HG03521 (cell line): ENCODE results near the gene CST4.
"Not testable (repeated sequence)": the region's sequence is repeated elsewhere in the genome, so short reads cannot be mapped to it uniquely, and the experiment has no call there.

ENCODE experiments used
- ATAC-seq: cut with Tn5 transposase; IDR thresholded peaks from one replicate; pipeline ENCODE4 v1.9.1; 2021; ENCODE audit warnings: mild to moderate bottlenecking, moderate library complexity; ENCODE audit not compliant: unreplicated experiment

CST4 gene

DNA sequence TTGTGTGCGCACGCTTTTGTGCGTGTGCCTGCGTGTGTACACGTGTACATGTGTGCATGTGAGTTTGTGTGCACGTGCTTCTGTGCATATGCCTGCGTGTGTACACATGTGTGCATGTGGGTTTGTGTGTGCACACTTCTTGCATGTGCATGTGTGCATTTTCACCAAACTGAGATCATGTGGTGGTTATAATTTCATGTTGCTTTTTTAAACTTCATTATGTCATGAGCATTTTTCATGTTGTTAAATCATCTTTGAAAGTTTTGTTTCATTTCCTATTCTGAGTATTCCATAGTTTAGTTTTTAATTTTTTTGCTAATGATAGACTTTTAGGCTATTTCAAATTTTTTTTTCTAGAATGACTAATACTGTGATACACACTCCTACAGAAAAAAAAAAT lies 44.7 kb downstream of the CST4 start:
- ATAC-seq: no peak

DNA sequence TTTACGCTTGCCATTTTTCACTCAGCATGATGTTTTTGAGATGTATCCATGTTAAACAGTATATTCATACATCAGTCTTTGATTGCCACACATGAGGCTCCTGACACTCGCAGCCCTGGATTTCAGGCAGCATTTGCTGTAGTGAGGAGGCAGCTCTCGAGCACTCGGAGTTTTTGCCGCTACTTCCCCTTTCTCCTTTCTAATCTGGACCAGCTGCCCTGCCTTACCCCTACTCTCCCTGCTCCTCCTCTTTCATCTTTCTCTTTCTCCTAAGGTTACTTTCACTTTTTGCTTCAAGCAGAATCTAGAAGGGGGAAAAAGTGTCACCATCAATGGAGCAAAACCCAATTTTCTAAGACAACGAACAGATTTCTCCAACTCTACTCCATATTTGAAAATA lies 45.2 kb downstream of the CST4 start:
- ATAC-seq: no peak

DNA sequence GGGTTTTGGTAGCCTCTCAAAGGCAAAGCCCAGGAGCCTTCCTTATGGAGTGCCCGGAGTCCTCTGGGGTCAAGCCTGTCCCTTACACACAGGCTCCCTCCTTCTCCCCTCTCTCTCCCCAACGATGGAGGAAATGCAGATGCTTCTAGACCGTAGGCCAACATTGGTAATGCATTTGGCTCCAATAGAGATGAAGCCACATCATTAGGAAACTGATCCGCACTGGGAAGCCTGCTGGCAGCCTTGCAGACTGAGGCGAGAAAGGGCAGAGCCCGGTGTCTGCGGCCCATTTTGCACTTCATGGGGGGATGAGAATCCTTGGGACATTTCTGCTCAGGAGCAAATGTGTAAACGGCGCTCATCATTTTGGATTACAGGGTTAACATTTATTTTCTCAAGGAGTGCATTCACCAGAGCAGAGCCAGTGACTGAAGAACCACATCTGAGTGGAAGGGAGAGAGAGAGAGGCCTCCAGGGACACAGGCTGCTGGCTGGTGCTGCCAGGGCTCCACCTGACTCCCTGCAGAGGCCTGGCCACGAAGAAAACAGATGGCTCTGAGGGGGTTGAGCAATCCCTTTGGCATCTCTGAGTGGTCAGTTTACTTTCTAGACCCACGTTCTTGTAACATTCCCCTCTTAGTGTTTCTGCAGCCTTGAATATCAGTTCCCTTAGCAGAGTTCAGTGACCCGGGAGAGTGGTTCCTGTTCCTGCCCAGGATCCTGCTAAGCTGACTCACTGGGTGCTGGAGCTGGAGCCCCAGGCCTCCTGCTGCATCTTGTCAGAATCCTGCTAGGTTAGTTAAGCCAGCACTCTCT lies 46.7 kb downstream of the CST4 start:
- ATAC-seq: no peak

DNA sequence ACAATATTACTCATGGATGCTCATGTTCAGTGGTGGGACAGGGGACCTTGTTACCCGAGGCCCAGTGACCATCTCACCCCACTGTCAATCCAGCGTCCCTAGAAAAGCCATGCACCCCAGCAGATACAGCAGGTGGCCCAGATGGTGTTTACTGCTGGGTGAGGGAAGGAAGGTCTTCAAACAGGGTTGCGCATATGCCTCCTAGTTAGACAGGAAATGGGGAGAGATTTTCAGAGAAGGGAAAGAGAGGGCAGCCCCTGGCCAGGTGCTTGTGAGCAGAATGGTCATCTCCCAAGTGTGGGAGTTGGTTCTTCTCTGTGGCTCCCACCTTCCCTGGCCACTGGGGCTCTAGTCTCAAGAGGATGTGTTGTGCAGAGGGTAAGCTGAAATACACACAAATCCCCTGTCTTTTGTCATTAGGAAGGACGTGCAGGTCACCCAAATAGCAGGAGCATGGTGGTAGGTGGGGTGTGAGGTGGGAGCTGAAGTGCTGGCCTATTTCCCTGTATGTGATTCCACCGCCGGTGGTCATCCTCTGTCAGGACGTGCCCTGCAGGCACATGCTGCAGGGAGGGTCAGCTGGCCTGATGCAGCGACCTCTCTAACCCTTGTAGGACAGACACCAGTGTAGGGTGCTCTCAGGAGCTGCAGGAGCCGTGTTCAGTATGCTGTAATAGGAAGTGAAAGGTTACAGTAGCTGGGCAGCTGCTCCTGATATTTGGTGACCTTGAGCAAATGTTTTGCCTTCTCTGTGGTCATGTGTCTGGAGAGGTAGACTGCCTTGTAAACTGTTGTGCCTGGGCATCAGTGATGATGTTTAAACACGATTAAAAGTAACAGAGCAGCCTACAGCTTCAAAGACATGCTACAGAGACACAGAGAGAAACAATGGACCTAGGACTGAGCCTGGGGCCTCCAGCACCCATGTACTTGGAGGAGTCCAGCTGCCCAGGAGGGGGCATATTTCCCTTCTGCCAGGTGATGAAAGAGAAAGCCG lies 47.9 kb downstream of the CST4 start:
- ATAC-seq: no peak

DNA sequence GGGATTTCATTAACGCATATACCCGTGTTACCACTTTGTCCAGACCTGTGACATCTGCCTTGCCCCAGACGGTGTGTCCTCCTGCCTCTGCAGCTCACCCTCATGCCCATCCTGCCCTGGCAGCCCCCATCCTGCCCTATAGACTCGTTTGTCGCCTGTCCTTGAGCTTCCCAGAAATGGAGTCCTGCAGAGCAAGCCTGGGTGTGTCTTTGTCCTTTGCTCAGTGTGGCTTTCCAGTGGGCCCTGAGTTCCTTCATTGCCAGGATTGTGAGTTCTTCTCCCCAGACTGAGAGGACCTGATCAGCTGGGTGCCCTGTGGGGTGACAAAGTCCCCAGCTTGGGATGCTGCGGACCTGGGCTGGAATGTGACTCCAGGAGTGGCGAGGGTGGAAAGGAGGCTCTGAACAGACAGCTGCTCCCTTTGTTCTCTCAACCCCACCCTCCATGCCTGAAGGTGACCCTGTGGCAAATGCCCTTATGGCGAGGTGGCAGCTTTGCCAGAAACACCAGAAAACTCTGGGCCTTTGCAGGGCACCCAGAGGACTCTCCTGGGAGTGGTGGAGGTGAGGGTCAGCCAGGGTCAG lies 48.7 kb downstream of the CST4 start:
- ATAC-seq: no peak

DNA sequence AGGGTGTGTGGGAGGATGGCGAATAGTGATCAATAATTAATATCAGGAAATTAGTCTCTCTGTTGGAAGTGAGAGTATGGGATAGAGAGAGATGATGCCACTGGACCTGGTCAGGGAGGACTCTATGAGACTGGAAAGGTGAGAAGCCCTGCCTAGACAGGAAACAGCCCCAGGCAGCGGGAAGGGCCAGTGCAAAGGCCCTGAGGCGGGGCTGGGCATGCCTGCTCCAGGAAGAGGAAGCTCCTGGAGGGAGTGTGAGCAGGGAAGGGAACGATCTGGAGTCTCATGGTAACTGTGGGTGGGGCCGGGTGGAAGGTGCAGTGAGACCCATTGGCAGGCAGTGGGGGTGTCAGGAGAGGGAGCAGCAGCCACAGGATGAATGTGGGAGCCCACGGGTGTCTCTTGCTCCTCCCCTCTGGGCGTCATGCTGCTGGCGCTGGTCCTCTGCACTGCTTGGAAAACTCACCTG lies 49.3 kb downstream of the CST4 start:
- ATAC-seq: no peak

DNA sequence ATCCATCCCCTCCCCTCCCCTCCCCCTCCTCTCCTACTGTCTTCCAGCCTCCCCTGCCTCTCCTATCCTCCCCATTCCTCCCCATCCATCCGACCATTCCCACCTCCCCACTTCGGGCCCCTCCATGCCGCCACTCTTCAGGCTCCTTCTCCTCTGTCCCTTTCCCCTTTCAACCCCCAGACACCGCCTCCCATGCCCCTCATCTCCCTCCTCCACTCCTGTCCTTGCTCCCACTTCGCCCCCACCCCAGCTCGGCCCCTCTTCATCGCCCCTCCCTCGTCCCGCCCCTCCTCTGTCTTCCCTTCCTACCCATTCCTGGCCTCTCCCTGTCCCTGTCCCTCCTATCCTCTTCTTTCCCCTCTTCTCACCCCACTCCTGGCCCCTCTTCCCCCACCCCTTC lies 50.5 kb downstream of the CST4 start:
- no peak for ATAC-seq

DNA sequence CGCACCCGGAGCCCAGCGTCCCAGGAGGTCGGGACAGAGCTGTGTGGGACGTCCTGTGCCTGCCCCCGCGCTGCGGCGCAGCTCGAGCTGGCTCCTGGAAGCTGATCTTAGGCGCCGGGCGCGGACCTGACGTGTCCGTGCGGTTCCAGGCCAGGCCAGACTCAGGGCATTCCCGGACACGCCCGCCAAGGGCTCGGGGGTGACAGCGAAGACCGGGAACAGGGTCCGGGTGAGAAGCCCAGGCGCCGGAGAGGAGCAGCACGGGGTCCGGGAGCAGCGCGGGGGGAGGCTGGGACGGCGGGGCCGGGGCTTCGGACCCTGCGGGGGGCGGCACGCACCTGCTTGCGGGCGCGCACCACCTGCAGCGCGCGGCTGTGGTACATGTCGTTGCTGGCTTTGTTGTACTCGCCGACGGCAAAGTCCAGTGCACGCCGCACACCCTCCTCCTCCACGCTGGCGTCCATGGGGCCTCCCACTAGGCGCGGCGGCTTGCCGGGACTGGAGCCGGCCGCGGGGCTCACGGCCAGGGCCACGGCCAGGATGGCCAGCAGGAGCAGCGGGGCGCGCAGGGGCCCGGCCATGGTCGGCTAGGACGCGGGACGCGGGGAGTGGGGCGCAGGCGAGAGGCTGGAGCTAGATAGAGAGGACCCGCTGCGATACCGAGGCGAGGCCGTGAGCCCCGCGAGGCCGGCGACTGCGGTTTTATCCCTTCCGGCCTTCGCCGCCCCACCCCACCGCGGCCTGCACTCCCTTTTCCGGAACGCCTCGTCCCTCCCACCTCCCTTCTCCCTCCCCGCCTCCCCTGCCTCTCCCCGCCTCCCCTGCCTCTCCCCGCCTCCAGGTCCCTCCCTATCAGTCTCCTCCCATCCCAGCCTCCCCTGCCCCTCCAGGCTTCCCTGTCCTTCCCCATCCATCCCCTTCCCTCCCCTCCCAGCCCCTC lies 51.3 kb downstream of the CST4 start, which contains the start of gene CST3:
Gene CST3 (minus strand): TSS at position 674 of the 940 bp plus-strand sequence. CDS start 93 bp downstream, at position 581.
- peak; percentile 53 for ATAC-seq

DNA sequence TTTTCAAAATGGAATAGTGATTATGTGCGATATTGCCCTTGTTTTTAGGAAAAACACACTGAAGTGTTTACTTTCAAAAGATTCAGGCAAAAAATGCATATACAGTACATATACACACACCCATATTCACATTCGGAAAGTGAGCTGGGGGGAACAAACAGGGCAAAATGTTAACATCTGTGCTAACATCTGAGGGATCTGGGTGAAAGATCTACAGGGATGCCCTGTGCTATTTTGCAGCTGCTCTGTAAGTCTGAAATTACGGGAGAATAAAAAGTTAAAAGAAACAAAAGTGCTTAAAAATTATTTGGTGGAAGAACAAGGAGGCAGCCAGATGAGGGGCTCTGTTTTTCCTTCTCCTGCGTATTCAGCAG lies 51.9 kb downstream of the CST4 start:
- no peak for ATAC-seq

DNA sequence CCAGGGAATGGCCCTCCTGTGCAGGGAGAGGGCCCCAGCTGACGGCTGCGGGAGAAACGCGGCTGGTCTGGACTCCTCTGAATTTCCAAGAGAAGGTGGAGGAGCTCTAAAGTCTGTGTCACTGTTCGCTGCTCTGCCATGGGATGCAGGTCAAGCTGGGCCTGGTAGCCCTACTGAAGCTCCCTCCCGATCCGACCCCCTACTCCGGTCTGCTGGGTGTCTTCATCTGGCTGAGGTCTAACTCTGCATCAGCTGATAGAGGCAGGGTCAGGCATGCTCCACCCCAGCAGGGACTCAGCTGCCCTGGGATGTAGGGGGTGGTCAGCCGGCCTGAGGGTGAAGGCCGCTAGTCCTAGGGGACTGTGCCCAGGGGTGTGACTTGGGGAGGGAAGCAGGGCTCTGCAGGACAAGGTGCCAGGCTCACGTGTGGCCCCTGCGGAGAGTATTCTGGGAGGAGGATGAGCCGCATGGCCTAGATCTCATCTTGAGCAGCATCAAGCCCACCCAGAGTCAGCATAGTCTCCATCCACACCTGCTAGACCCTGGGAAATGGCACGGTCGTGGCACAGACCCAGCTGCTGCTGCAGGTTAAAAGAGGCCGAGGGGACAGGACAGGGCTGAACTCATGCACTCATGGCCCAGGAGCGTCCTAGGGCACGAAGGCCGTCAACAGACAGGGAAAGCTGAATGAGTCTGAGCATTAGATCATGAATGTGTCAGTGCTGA lies 52.5 kb downstream of the CST4 start:
- ATAC-seq: no peak

DNA sequence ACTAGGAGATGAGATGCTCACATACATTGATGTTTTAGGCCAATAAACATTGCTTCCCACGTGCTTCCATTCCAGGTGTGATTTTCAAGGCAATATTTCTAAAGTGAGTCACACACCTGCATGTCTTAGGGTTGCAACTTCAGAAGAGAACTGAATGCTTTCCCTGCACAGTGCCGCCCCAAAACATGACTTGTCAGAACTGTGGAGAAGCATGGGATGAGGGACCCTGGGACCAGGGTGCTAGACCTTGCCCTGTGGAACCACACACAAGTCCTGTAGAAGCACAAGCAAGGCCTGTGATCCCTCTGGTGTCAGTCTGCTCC lies 53.1 kb downstream of the CST4 start:
- ATAC-seq: not testable (repeated sequence)
